Left ventricle myocardium superior (tissue), 1 donor: Measurements from ENCODE around the gene IL37. TPM values are rescaled to one million over a fixed set of nuclear protein-coding genes. Genes with fewer than 3 reads are reported as not detected.

ENCODE experiments used
- ATAC-seq: fragments of 200-7000 bp; cut with Tn5 transposase; one replicate; pipeline ENCODE4 v1.9.1; 2020; ENCODE audit warnings: mild to moderate bottlenecking, moderate library complexity
- DNase-seq: peaks from one replicate; pipeline ENCODE4 v3.0.0-alpha.2; 2020
- intact Hi-C: fragments of 100-400 bp; cut with micrococcal nuclease; formaldehyde crosslinking; loops from one replicate; pipeline ENCODE4 v1.11.0; 2022
- long read RNA-seq: library from polyadenylated mRNA; unstranded; transcript quantifications from one replicate; pipeline ENCODE4 v2.0.0, GENCODE V29; 2021
- total RNA-seq: library from RNA; stranded (reverse); fragmentation: NEBNext Ultra II Directional; extraction: Animal tissue kit (Norgen Biotek cat#: 25700); gene quantifications from one replicate; pipeline ENCODE4 v1.2.1, GENCODE V29; 2021
- donor health status: DM: no; HTN: yes; CAD: no; lungs with severe emphysema.

Gene IL37, protein sequence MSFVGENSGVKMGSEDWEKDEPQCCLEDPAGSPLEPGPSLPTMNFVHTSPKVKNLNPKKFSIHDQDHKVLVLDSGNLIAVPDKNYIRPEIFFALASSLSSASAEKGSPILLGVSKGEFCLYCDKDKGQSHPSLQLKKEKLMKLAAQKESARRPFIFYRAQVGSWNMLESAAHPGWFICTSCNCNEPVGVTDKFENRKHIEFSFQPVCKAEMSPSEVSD
- not detected for total RNA-seq
- long read RNA-seq, result 0 reads

DNA sequence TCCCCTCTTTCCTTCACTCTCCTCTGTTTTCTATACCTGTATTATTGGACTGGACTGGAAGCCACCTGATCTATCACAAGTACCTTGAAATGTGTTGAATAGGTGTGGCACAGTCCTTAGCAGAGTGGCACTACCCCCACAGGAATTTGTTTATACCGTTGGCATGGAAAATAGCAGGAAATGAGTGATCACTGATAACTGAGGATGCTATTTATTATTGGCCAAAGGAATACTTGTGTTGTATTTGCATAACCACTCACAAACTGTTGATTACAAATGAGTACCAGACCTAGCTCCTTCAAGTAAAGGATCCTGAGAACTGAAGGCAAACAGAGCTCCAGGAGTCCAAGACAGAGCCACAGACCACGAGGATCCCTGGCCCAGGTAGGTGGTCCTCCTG is at the start of gene IL37:
IL37 (plus strand) TSS at position 301 of the 400 bp plus-strand sequence. CDS start 1,848 bp downstream, outside the sequence.
- no peak for DNase-seq
- no peak for ATAC-seq
- intact Hi-C loops, result no loop called here

DNA sequence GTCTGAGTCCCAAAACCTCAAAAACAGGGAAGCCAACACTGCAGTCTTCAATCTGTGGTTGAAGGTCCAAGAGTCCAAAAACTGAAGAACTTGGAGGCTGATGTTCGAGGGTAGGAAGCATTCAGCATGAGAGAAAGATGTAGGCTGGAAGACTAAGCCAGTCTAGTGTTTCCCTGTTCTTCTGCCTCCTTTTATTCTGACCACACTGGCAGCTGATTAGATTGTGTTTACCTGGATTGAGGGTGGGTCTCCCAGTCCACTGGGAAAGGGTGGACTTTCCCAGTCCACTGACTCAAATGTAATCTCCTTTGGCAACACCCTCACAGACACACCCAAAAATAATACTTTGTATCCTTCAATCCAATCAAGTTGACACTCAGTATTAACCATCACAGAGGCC is 46.9 kb upstream of the IL37 start:
- intact Hi-C loops, result no loop called here
- ATAC-seq, result no peak
- no peak for DNase-seq

DNA sequence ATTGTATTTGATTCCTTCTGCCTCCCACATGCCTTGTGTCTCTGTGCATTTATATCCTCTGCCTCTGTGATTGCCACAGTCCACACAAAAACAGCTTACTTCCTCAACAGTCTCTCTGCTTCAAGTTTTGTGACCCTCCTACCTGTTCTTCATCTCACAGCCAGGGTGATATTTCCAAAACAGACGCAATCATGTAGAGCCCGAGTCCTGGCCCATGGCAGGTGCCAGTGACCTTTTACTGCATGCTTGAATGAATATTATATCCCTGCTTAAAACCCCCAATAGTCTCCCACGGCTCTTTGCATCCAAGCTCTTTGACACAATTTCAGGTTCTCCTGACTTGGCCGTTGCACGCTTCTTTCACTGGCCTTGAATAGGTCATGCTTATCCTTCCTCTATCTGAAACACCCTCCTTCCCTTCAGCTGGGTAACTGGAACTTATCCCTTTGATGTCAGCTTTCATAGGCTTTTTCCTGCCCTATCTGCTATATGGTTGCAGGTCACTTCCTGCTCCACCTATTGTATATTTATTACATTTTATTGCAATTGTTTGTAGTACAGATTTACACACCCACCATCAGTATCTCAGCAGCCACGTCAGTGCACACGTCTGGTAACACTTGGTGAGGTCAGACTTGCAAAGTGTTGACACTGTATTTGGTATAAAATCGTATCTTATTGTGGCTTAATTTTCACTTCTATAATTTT is 44.7 kb upstream of the IL37 start:
- ATAC-seq, result no peak
- intact Hi-C loops, result no loop called here
- DNase-seq, result no peak

DNA sequence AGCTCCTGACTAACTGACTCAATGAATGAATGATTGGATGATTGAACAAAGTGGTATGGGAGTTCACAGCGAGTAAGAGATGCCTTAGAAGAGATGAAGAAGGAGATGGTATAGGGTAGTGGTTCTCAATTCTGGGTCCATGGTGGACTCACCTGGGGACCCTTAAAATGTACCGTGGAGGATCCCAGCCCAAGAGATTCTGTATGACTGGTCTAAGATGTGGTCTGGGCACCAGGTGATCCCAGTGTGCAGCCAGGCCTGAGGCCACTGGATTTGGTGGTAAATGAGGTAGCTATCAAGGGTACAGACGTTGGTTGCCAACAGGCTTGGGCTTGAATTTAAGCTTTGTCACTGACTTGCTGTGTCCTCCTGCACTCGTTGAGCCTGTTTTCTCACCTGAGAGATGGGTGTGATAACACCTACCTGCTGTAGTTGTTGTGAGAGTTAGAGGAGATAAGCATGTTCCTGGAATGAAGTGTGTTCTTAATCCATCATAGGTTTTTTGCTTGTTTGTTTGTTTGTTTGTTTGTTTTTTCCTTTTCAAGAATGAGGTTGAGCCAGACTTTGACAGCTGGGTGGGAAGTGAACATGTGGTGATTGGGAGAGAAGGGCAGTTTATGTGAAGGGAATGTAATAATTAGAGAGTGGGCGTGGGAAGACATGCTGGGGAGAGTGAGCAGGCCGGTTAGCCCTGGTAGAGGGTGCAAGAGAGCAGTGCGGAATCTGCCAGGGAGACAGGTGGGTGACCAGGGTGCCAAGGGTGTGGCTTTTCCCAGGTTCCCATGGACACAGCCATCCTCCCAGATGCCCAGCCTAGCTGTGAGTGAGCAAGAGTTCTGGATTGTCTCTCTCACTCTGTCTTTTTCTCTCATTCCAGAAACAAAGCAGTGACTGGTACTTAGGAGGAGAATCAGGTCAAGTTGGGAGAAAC is 43.0 kb upstream of the IL37 start:
- intact Hi-C loops, result no loop called here
- ATAC-seq (no peak), DNase-seq (no peak)

DNA sequence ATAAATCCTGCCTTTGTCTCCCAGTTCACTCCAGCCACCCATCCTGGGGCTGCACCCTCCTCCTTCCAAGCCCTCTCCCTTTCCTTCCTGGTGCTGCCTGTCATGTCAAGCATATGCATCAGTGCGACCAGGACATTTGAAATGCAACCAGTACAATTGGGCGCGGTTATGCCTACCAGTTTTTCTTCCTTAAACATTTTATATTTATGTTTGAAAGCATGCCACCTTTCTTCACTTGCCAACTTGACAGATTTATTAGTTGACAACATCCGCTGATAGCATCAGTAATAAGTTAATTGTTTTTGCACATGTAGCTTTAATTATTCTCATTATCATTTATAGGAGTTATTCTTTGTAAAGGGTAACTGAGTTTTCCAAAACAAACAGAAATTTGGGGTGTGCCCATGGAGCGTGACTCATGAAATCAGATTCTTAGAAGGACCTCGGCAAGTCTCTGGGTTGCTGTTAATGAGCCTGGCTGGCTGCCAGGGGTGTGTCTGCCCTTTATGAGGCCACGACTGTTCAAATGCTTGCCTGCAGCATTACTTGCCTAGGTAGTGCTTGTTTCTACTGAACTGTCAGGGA is 41.6 kb upstream of the IL37 start:
- intact Hi-C loops, result no loop called here
- ATAC-seq (peak; percentile 74), DNase-seq (peak; percentile 83)

DNA sequence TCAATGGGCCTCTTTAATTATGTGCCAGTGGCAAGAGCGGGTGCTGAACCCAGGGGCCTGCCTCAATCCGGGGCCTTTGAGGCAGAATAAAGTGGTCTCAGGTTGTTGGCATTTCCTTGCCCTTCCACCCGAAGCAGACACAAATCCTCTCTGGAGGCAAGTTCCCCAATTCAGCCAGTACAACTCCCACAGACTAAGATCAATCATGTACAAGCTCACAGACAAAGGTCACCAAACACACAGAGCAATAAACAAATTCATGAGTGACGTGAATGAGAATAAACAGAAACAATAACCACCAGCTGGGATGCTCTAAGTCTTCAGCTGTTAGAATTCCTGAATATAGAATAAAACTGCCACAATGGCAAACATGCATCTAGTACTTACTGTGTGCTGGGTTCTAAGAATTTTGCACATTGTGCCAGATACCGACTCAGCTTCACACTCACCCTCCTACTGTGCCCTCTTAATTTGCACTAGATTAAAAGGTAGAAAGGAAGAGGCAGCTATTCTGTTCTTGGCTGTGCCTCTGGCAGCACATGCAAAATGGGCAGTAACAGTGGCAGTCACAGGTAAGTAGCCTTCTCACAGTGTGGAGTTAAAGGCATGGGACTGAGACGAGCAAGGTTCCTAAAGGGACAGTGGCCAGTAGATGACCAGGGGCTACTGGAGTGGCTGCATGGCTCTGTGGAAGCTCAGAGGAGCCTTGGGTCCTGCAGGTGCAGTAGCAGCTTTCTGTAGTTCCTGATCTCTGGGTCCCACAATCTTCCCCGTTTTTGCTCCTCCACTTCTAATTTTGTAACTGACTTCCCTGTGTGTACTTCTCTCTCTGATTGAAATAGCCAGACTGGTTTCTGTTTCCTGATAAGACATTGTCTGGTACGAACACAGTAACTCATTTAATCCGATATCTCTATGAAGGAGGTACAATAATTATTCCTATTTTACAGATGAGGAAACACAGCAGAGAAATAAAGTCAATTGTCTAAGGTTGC is 39.8 kb upstream of the IL37 start:
- DNase-seq (no peak), ATAC-seq (no peak)
- intact Hi-C loops, result no loop called here

DNA sequence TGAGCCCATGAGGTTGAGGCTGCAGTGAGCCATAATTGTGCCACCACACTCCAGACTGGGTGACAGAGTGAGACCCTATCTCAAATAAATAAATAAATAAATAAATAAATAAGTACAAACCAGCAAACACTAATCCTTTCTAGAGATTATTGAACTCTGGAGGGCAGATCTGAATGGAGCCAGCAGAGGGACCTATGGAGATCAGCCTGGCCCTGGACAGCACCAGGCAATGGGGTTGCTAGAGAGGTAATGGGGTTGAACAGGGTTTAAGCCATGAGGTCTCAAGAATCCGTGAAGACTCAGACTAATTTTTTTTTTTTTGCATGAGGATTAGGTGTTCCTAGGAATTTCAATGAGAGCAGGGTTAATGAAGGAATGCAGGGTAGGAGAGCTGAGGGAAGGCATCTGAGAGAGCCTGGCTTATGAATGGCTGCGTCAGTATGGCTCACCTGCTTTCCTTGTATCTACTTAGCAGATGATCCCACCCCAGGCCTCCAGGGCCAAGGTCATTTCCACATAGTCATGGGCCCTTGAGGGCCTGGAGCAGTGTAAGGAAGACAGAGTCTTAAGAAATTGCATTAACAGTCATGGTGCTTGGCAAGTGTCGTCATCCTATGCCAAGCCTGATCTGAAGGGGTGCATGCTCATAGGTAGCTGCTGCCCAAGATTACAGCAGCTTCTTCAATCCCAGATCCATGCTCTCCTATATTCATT is 34.6 kb upstream of the IL37 start:
- intact Hi-C loops, result no loop called here
- ATAC-seq (no peak), DNase-seq (no peak)

DNA sequence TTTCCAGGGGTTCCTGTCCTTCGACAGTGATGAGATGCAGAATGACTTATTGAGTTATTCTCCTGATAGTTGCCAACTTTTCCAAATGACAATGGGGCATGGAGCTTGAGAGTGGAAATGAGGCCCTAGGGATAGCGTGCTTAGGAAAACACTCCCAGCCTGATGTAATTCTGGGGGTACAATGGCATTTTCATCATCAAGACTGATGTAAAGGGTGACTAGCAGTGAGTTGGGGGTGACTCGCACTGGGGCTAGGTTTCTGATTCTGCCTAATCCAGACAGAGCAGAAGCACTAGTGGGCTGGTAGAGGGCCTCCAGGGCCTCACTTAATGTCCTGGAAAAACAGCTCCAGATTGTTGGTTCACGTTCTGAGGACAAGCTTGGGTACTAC is 34.0 kb upstream of the IL37 start:
- DNase-seq, result no peak
- no peak for ATAC-seq
- intact Hi-C loops, result no loop called here

DNA sequence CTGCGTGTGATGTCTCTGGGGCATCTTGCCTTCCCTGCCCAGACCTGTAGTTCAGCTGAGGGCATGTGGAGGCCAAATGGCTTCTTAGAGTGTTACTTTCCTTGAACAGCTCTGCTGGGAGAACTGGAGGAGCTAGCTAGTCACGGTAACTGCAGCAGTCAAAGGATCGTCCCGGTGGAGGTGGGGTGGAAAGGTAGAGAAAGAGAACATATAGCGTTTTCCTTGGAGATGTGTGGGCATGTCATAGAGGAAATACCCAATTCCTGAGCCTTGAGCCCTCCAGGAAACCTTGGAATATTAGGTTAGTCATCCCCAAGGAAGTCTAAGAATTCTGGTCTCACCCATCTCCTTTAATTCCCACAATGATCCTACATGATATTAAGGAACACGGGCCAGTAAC is 33.5 kb upstream of the IL37 start:
- intact Hi-C loops, result no loop called here
- DNase-seq (no peak), ATAC-seq (no peak)

DNA sequence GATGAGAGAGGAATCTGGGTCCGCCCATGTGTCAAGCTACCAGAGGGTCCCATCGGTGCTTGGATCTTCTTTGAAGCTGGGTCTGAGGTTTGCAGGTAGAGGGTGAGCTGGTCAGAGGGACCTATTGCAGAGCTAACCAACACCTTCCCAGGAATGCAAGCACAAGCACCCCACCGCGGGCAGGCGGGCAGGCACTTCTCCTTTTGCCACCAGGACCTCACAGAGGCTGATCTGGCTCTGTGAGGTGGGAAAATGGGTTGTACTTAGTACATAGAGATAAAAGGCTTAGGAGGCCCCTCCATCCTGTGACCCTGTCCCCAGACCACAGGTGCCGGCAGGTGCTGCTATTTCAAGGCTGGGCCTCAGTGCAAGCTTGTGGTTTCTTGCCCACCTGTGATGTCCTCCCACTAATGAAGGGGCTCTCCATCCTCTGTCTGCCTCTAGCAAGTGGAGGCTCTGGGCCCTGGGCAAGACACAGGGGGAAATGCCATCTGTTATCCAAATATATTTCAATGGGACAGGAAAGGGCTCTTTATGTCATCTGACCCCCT is 31.4 kb upstream of the IL37 start:
- intact Hi-C loops, result loop anchor here (10.0 kb wide), 1 partner anchor 125 kb away; no protein-coding TSS in a partner anchor
- no peak for DNase-seq
- ATAC-seq, result no peak

DNA sequence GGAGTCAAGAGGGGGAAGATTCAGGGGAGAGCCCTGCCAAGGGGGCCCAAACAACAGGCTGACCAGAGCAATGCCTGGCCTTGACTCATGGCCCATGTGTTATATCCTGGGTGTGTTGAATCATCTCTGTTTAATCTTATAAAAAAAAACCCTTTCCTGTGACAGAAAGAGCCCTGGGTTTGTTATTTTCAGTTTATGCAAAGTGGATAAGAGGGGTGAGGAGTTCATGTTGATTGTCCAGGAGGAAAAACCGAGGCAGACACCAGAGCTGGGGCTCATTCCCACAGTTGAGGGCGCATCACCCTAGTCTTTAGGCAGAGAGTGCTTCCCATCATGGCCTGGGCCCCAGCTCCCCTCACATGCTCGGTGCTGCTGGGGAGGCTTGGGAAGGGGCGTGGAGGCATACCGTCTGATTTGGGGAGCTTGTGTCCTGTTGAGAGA is 30.9 kb upstream of the IL37 start:
- intact Hi-C loops, result loop anchor here (10.0 kb wide), 1 partner anchor 125 kb away; no protein-coding TSS in a partner anchor
- no peak for DNase-seq
- ATAC-seq, result no peak

DNA sequence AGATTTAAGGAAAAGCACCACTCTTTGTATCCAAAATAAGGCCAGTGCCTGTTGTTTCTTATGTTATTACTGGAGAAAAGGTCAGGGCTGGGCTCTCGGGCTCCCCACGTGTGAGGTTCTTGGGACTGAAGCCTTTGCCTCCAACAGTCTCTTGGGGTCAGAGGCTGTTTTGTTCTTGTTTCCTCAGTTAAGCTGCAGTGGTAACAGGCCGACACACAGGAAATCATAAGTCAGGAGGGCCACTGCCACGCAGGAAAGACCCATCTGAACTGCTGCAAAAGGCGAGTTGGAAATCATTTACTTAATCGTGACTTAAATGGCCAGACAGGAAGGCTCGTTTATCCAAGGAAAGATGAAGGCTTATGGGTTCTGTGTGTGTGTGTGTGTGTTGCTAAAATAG is 30.3 kb upstream of the IL37 start:
- ATAC-seq (no peak), DNase-seq (no peak)
- intact Hi-C loops, result loop anchor here (10.0 kb wide), 1 partner anchor 126 kb away; no protein-coding TSS in a partner anchor

DNA sequence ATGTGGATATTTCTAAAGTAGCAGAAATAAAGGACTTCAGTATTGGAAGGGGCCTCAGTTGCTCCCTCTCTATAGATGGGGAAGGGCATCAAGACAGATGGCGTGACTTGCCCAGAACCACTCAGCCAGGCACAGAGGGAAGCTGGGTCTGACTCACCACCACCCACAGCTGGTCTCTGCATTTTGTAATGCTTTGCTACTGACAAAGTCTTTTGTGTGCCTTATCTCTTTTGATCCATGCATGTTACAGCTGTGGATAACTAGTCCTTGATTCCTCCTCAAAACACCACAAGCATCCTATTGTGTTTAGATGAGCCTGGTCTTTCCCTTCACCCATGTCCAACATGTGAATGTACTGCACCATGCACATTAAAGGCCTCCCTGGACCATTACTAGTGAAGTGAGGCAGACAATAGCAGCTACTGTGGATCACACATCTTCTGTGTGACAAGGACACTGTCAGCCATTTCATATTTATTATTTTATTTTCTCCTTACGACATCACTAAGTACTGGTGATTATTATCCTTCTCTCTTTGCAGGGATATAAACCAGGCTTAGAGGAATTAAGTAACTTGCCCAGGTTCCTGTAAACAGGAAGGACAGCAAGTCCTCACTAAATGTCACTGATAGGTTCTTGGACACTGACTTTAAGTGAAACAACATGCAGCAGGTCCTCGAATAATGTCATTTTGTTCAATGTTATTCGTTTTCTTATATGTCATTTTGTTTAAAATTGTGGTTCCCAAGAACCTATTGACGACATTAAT is 29.6 kb upstream of the IL37 start:
- ATAC-seq (peak; percentile 28), DNase-seq (no peak)
- intact Hi-C loops, result loop anchor here (10.0 kb wide), 1 partner anchor 127 kb away; no protein-coding TSS in a partner anchor

DNA sequence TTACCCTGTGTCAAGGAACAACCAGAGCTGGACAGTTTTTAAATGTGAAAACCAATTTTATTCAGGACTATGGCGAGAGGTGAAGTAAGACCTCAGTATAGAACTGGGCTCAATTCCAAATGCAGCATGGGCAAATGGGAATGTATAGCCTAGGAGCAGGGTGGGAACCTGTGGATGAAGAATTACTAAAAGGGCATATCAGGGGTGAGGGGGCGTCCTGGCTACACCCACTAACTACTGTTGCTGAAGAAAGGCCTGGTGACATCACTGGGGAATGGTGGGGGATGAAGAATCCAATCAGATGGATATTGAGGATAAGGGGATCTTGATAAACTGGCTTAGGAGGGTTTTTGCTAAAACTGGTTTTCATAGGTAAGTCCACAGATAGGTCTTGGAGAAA is 27.3 kb upstream of the IL37 start:
- DNase-seq (no peak), ATAC-seq (no peak)
- intact Hi-C loops, result loop anchor here (10.0 kb wide), 1 partner anchor 129 kb away; no protein-coding TSS in a partner anchor

DNA sequence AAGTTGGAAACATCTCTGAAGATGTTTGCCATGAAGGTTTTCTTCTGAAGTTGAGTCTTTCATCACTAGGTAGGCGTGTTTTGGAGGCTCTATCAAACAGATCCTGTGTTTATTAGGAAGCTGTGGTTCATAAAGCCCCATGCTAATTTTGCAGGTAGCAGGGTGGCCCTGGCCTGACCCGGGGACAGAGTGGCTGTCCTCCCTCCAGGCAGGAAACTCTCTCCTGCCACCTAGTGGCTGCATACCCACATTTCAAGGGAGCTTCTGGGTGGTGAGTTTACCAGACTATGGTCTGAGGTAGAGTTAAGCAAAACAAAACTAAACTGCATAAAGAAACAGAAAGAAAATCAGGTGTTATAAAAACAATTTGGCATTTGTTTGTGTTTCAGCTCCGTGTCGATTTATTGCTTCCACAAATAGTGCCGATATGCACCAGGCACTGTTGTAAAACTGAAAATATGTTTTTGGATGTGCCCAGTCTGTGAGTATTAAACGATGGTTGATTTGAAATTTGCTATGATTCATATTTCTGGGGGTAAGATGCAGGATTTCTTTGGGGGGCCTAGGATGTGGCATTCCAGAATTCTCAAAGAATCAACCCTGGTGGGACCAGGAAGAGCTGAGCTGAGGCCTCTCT is 26.0 kb upstream of the IL37 start:
- DNase-seq (no peak), ATAC-seq (peak; percentile 55)

DNA sequence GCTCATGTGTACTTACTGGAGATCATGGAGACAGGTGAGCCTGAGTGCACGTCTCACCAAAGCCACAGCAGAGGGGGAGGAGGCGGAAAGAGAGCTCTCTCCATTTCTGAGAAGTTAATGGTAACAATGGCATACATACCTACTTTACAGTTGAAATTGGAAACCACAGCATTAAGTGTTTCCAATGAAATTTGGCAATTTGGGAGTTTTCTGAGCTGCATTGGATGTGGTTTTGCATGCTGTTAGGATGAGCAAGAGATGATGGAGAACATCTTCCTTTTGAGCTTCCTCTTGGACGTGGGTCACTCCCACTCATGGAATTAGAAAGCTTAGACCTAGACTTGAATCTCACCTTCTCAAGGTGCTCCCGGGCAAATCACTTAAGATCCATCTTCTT is 25.5 kb upstream of the IL37 start:
- ATAC-seq (no peak), DNase-seq (no peak)
- intact Hi-C loops, result loop anchor here (10.0 kb wide), 1 partner anchor 131 kb away; no protein-coding TSS in a partner anchor

More for the DNA sequence above, 26.0 kb upstream of the IL37 start:
- intact Hi-C loops, result loop anchor here (10.0 kb wide), 1 partner anchor 130 kb away; no protein-coding TSS in a partner anchor
